Measurements from ENCODE around the gene KLF9. TPM values are rescaled to one million over a fixed set of nuclear protein-coding genes. Genes with fewer than 3 reads are reported as not detected.

KLF9 gene
- total RNA-seq, 1 donor from 2014 or later: 0.87 TPM

- no peaks in the 10 kb centered on the region for H3K4me1 Mint-ChIP-seq (ENCODE audit: unreplicated experiment)
- no peaks in the 10 kb centered on the region for H3K27me3 Mint-ChIP-seq (ENCODE audit: unreplicated experiment)
- H3K9me3 Mint-ChIP-seq (ENCODE audit: unreplicated experiment): no peaks in the 10 kb centered on the region
- no peak overlapping the region for H3K4me3 Mint-ChIP-seq (ENCODE audit: unreplicated experiment)
- no peak overlapping the region for H3K27ac Mint-ChIP-seq (ENCODE audit: unreplicated experiment)
- H3K36me3 Mint-ChIP-seq (ENCODE audit: low read depth, unreplicated experiment): no peaks in the 10 kb centered on the region
- TF ChIP-seq CTCF (IDR thresholded peaks at IDR 0.05; ENCODE audit: unreplicated experiment): no peak
- no peak for DNase-seq (ENCODE audit: low spot score)
Measured at GRCh38 chr9:70400107-70400892, 14.2 kb downstream of the KLF9 start.

GRCh38 chr9:70399141-70399540 lies 15.3 kb downstream of the KLF9 start:
- H3K27ac Mint-ChIP-seq (ENCODE audit: unreplicated experiment): no peak overlapping the region

GRCh38 chr9:70398145-70398556 lies 16.3 kb downstream of the KLF9 start:
- TF ChIP-seq CTCF (IDR thresholded peaks at IDR 0.05; ENCODE audit: unreplicated experiment): no peak
- Mint-ChIP-seq H3K27ac (ENCODE audit: unreplicated experiment) (no peak overlapping the region), H3K9me3 (ENCODE audit: unreplicated experiment) (no peaks in the 10 kb centered on the region), H3K36me3 (ENCODE audit: low read depth, unreplicated experiment) (no peaks in the 10 kb centered on the region), H3K27me3 (ENCODE audit: unreplicated experiment) (no peaks in the 10 kb centered on the region), H3K4me1 (ENCODE audit: unreplicated experiment) (no peaks in the 10 kb centered on the region), H3K4me3 (ENCODE audit: unreplicated experiment) (no peak overlapping the region)
- no peak for DNase-seq (ENCODE audit: low spot score)

More at GRCh38 chr9:70399141-70399540, 15.3 kb downstream of the KLF9 start:
- Mint-ChIP-seq H3K4me3 (ENCODE audit: unreplicated experiment) (no peak overlapping the region), H3K27me3 (ENCODE audit: unreplicated experiment) (no peaks in the 10 kb centered on the region), H3K9me3 (ENCODE audit: unreplicated experiment) (no peaks in the 10 kb centered on the region), H3K4me1 (ENCODE audit: unreplicated experiment) (no peaks in the 10 kb centered on the region), H3K36me3 (ENCODE audit: low read depth, unreplicated experiment) (no peaks in the 10 kb centered on the region)
- TF ChIP-seq CTCF (IDR thresholded peaks at IDR 0.05; ENCODE audit: unreplicated experiment): no peak
- no peak for DNase-seq (ENCODE audit: low spot score)

GRCh38 chr9:70395652-70396051 lies 18.8 kb downstream of the KLF9 start:
- no peaks in the 10 kb centered on the region for H3K27me3 Mint-ChIP-seq (ENCODE audit: unreplicated experiment)
- H3K36me3 Mint-ChIP-seq (ENCODE audit: low read depth, unreplicated experiment): no peaks in the 10 kb centered on the region
- H3K4me1 Mint-ChIP-seq (ENCODE audit: unreplicated experiment): peaks cover 9% of the 10 kb centered on the region
- no peaks in the 10 kb centered on the region for H3K9me3 Mint-ChIP-seq (ENCODE audit: unreplicated experiment)
- DNase-seq (ENCODE audit: low spot score): no peak
- TF ChIP-seq CTCF (IDR thresholded peaks at IDR 0.05; ENCODE audit: unreplicated experiment): no peak
- H3K4me3 Mint-ChIP-seq (ENCODE audit: unreplicated experiment): no peak overlapping the region
- no peak overlapping the region for H3K27ac Mint-ChIP-seq (ENCODE audit: unreplicated experiment)

GRCh38 chr9:70392850-70393249 lies 21.6 kb downstream of the KLF9 start:
- Mint-ChIP-seq H3K27me3 (ENCODE audit: unreplicated experiment) (peaks cover 2% of the 10 kb centered on the region), H3K4me1 (ENCODE audit: unreplicated experiment) (peaks cover 14% of the 10 kb centered on the region), H3K9me3 (ENCODE audit: unreplicated experiment) (no peaks in the 10 kb centered on the region), H3K36me3 (ENCODE audit: low read depth, unreplicated experiment) (no peaks in the 10 kb centered on the region), H3K27ac (ENCODE audit: unreplicated experiment) (no peak overlapping the region), H3K4me3 (ENCODE audit: unreplicated experiment) (no peak overlapping the region)
- no peak for DNase-seq (ENCODE audit: low spot score)
- no peak for TF ChIP-seq CTCF (IDR thresholded peaks at IDR 0.05; ENCODE audit: unreplicated experiment)
